Inflammatory macrophage (primary cell): Measurements from ENCODE around the gene RAD50.
"Not testable (repeated sequence)": the region's sequence is repeated elsewhere in the genome, so short reads cannot be mapped to it uniquely, and the experiment has no call there.

ENCODE experiments used
- DNase-seq, 2 donors: peaks; one replicate each; pipeline ENCODE4 v3.0.0-alpha.2; 2020 to 2022

RAD50 gene

GRCh38 chr5:132633587-132633986, 76.8 kb downstream of the RAD50 start:
- DNase-seq, result not testable (repeated sequence)

GRCh38 chr5:132635873-132636272, 79.1 kb downstream of the RAD50 start:
- DNase-seq, result no peak

- DNase-seq, result no peak
These were observed 80.5 kb downstream of the RAD50 start for GRCh38 chr5:132637241-132637640.

GRCh38 chr5:132639706-132640130, 82.9 kb downstream of the RAD50 start:
- DNase-seq, result no peak

GRCh38 chr5:132640613-132641012, 83.8 kb downstream of the RAD50 start:
- DNase-seq, result no peak

GRCh38 chr5:132641241-132641723, 84.5 kb downstream of the RAD50 start:
- no peak for DNase-seq

GRCh38 chr5:132641841-132642240, 85.1 kb downstream of the RAD50 start:
- DNase-seq, result no peak

- no peak for DNase-seq
These were observed 87.4 kb downstream of the RAD50 start for GRCh38 chr5:132644177-132644576.

- DNase-seq, result no peak
These were observed 89.9 kb downstream of the RAD50 start for GRCh38 chr5:132646583-132647266.

- no peak for DNase-seq
These were observed 90.7 kb downstream of the RAD50 start for GRCh38 chr5:132647473-132647872.

- DNase-seq, result no peak
These were observed 91.6 kb downstream of the RAD50 start for GRCh38 chr5:132648355-132648754.

- no peak for DNase-seq
These were observed 95.2 kb downstream of the RAD50 start for GRCh38 chr5:132651838-132652469.

- no peak for DNase-seq
These were observed 96.9 kb downstream of the RAD50 start for GRCh38 chr5:132653716-132654115.

- no peak for DNase-seq
These were observed 99.3 kb downstream of the RAD50 start for GRCh38 chr5:132655821-132656773.

GRCh38 chr5:132656774-132657355, 100.1 kb downstream of the RAD50 start:
- no peak for DNase-seq

GRCh38 chr5:132657676-132658380, 101.1 kb downstream of the RAD50 start, which contains the start of gene IL13:
IL13 (plus strand) TSS chr5:132658173; CDS start chr5:132658187, 14 bp downstream.
- no peak for DNase-seq

GRCh38 chr5:132658381-132659302, 101.9 kb downstream of the RAD50 start:
- DNase-seq, result no peak

- no peak for DNase-seq
These were observed 103.1 kb downstream of the RAD50 start for GRCh38 chr5:132659598-132660493.

GRCh38 chr5:132661231-132662003, 104.6 kb downstream of the RAD50 start:
- DNase-seq, result peak; percentile 29 to 52
